Measurements from ENCODE around the gene LYL1.
"Not testable (repeated sequence)": the region's sequence is repeated elsewhere in the genome, so short reads cannot be mapped to it uniquely, and the experiment has no call there.

Gene LYL1

GRCh38 chr19:13102666-13103580 is at the start of gene LYL1:
Gene LYL1 (minus strand): TSS chr19:13102858. CDS start chr19:13101171, 1,687 bp downstream.
- DNase-seq = peak; percentile 52

DNA sequence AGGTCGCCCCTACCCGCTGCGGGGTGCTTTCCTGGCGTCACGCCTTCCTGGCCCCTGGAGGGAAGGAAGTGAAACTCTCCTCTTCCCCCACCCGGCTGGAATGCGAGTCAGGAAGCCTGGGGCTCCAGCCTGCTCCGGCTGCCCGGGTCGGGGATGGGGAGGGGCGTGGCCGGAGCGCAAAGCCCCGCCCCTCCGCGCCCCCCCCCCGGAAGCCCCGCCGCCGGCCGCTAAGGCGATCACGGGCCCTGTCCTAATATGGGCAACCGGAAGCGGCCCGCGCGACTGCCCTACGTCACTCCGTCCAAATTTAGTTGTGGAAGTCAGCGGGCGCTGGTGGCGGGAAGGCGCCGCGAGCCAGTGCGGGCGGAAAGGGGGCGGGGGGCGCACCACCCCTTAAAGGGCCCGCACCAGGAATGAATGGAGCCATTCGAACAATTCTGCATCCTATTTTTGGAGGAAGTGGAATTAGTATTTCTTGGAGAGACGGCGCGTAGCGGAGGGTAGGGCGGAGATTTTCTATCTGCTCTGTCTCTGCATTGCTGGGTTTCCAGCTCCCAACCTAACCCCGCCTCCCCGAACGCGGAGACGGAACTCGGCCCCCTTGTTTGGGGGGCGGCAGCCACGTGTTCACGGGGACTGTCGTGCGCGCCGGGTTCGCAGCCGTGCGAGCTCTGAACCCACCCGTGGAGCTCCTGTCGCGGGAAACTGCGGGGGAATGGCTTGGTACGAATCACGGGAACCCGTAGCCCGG is 49.1 kb upstream of the LYL1 start:
- DNase-seq = peak; percentile 89

- no peak for DNase-seq
These were observed 48.4 kb upstream of the LYL1 start for GRCh38 chr19:13150931-13151604.

- DNase-seq = peak; percentile 63
These were observed 47.7 kb upstream of the LYL1 start, which contains the start of the genes IER2 and STX10 for GRCh38 chr19:13150187-13150930. Gene IER2 (plus strand): TSS chr19:13150411. CDS start chr19:13153187, 2,776 bp downstream. Gene STX10 (minus strand): TSS chr19:13150375. CDS start chr19:13150173, 202 bp downstream.

- DNase-seq = no peak
These were observed 47.0 kb upstream of the LYL1 start for GRCh38 chr19:13149628-13150186.

DNA sequence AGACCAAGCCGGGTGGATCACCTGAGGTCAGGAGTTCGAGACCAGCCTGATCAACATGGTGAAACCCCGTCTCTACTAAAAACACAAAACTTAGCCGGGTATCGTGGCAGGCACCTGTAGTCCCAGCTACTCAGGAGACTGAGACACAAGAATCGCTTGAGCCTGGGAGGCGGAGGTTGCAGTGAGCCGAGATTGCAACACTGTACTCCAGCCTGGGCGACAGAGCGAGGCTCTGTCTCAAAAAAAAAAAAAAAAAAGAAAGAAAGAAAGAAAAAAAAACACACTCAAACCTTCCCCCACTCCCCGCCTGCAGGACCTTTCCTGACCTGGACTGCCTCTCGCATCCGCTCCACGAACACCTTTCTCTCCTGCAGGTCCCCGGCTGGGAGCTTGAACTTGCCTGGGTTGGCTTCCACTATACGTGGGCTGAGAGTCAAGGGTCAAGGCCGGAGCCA is 46.5 kb upstream of the LYL1 start:
- not testable (repeated sequence) for DNase-seq

DNA sequence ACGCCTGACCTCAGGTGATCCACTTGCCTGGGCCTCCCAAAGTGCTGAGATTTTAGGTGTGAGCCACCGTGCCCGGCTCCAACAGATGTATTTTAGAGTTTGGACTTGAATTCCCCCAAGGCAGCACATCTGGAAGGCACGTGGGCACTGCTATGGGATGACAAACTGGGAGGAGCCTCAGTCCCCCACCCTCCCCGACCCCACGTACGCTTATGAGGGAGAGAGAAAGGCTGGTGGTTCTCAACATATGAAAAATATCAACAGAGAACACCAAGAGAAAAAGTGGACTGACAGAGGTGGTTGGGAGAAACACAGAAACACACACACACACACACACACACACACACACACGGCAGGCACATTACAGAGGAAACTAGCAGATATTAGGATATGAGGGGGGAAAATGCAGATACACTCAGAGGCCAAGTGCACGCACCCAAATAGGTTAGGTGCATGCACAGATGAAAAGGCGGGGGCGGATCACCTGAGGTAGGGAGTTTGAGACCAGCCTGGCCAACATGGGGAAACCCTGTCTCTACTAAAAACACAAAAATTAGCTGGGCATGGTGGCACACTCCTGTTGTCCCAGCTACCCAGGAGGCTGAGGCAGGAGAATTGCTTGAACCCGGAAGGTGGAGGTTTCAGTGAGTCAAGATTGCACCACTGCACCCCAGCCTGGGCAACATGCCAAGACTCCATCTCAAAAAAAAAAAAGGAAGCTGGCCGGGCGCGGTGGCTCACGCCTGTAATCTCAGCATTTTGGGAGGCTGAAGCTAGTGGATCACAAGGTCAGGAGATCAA is 44.3 kb upstream of the LYL1 start:
- no peak for DNase-seq

- no peak for DNase-seq
These were observed 37.1 kb upstream of the LYL1 start for GRCh38 chr19:13139633-13140311.

DNA sequence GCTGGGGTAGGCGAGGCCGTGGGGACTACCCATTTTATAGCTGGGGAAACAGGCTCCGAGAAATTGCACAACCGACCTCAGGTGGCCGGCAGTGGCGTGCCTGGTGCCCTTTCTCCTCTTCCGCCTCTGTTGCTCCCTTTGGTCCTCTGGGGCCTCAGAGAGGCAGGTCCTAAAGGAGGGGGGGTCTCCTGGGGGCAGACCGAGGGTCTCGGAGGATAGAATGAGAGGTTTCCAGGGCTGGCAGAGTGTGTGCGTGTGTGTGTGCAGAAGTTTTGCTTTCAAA is 36.2 kb upstream of the LYL1 start:
- no peak for DNase-seq

DNA sequence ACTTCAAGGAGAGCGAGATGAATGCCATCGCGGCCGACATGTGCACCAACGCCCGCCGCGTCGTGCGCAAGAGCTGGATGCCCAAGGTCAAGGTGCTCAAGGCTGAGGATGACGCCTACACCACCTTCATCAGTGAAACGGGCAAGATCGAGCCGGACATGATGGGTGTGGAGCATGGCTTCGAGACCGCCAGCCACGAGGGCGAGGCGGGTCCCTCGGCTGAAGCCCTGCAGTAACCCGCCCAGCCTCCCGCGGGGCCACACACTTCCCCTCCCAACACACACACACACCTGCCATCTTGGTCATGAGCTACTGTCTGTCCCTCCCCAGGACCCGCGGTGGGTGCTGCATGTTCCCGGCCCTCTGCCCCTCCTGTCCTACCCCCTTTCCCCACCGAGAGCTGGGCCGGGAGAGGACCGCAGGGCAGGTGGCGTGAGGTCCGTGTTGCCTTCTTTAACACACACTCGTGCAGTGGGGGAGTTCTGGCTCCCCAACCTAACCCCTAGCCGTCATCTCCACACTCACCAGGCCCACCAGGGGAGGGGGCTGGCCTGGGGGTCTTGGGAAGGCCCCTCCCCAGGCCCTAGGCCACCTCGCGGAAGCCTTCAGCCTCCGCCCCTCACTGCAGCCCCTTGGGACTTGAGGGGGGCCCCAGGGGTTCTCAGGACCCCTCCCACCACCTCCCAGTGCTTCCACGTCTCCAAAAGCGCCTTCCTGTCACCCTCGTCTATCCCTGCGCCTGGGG is 35.7 kb upstream of the LYL1 start:
- DNase-seq = no peak

DNA sequence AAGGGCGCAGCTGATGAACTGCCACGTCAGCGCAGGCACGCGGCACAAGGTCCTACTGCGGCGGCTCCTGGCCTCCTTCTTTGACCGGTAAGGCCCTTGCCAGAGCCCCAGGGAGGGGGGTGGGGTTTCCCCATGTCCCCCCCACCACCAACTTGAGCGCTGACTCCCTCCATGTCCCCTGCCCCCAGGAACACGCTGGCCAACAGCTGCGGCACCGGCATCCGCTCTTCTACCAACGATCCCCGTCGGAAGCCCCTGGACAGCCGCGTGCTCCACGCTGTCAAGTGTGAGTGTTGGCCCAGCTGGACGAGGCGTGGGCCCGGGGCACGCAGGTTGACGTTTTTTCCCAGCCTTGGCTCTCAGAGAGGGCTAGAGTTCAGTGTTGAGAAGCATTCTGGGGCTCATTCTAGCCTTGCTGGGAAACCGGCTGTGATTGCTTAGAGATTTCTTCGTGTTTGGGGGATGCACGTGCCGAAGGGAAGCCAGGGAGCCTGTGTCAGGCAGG is 34.7 kb upstream of the LYL1 start:
- no peak for DNase-seq

GRCh38 chr19:13135068-13136062 is 32.7 kb upstream of the LYL1 start:
- no peak for DNase-seq

DNA sequence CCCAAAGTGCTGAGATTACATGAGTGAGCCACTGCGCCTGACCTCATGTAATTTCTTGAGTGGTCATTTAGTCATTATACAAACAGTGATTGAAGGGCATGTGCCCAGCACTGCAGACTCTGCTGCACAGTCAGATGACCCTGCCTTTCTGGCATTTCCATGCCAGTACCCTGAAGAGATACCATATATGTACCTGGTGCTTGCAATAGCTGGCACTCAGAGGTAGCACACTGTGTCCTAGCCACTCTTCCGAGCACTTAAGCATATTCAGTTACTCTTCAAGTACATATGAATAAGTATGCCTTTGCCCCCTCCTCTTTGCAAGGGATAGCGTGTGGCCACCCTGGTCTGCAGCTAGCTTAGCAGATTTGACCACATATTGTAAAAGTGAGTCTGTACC is 32.0 kb upstream of the LYL1 start:
- DNase-seq = no peak

- DNase-seq = no peak
These were observed 30.7 kb upstream of the LYL1 start for GRCh38 chr19:13133241-13133870.

- DNase-seq = no peak
These were observed 30.0 kb upstream of the LYL1 start for GRCh38 chr19:13132471-13133180.

GRCh38 chr19:13130886-13131490 is 28.3 kb upstream of the LYL1 start:
- no peak for DNase-seq

DNA sequence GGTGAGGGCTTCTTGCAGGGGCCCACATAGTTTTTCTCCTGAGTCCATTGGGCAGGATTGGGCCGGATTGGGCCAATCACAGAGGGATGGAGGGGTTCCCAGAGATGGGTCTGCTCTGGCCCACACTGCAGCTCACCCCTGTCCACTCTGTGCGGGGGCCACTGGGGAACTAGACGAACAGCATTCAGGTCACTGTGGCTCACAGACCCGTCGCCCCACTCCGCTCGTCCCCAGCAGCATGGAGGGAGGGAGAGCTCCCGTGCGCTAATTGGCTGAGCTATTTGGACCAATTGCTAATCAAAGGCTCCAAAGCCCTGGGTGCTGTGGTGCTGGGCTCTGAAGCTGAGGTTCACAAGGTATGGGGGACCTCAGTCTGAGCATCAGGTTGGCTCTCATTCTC is 26.7 kb upstream of the LYL1 start:
- no peak for DNase-seq

Measured in SIG-M5 (cell line).